GM10847 (cell line): ENCODE data around the gene CHAT.

Experiments used
- POLR2A ChIP-seq: IDR thresholded peaks from 2 replicates; pipeline ENCODE4 v1.6.1; 2011; ENCODE audit not compliant: insufficient read length; ENCODE audit errors: extremely low read depth

Gene CHAT

GRCh38 chr10:49593998-49594397 lies 19.8 kb upstream of the CHAT start:
- TF ChIP-seq POLR2A: no peak

GRCh38 chr10:49594594-49594993 lies 19.2 kb upstream of the CHAT start:
- TF ChIP-seq POLR2A: no peak

- TF ChIP-seq POLR2A: no peak
Measured at GRCh38 chr10:49595003-49595712, 18.7 kb upstream of the CHAT start.

GRCh38 chr10:49595713-49596492 lies 17.9 kb upstream of the CHAT start:
- no peak for TF ChIP-seq POLR2A

GRCh38 chr10:49596493-49596809 lies 17.4 kb upstream of the CHAT start:
- TF ChIP-seq POLR2A: no peak

GRCh38 chr10:49596836-49597235 lies 17.0 kb upstream of the CHAT start:
- no peak for TF ChIP-seq POLR2A

- TF ChIP-seq POLR2A: no peak
Measured at GRCh38 chr10:49597426-49598163, 16.2 kb upstream of the CHAT start.

GRCh38 chr10:49598164-49598856 lies 15.5 kb upstream of the CHAT start:
- no peak for TF ChIP-seq POLR2A

GRCh38 chr10:49598986-49599385 lies 14.9 kb upstream of the CHAT start:
- TF ChIP-seq POLR2A: no peak

GRCh38 chr10:49599546-49599945 lies 14.3 kb upstream of the CHAT start:
- no peak for TF ChIP-seq POLR2A

GRCh38 chr10:49600046-49600445 lies 13.8 kb upstream of the CHAT start:
- TF ChIP-seq POLR2A: no peak

- no peak for TF ChIP-seq POLR2A
Measured at GRCh38 chr10:49600781-49601400, 12.9 kb upstream of the CHAT start.

GRCh38 chr10:49601857-49602256 lies 12.0 kb upstream of the CHAT start:
- TF ChIP-seq POLR2A: no peak

- TF ChIP-seq POLR2A: no peak
Measured at GRCh38 chr10:49602380-49603023, 11.3 kb upstream of the CHAT start.
